ENCODE data around the gene POLA1.
A peak's percentile ranks its signal among the peaks of the same experiment; 100 is the strongest.

The POLA1 gene

GRCh38 chrX:25012793-25013631, 319.3 kb downstream of the POLA1 start:
- no peak for DNase-seq

GRCh38 chrX:25013632-25014365, 320.1 kb downstream of the POLA1 start:
- no peak for DNase-seq

- DNase-seq, result no peak
These were observed 320.7 kb downstream of the POLA1 start for GRCh38 chrX:25014366-25014838.

GRCh38 chrX:25015486-25016360, 322.0 kb downstream of the POLA1 start, which contains the start of gene ARX:
Gene ARX (minus strand): TSS chrX:25015965. CDS start chrX:25015737, 228 bp downstream.
- peak in 1 of 2 experiments; percentile 37 for DNase-seq

- no peak for DNase-seq
These were observed 322.6 kb downstream of the POLA1 start for GRCh38 chrX:25016361-25016671.

- no peak for DNase-seq
These were observed 323.4 kb downstream of the POLA1 start for GRCh38 chrX:25016938-25017598.

- no peak for DNase-seq
These were observed 324.0 kb downstream of the POLA1 start for GRCh38 chrX:25017667-25018247.

- DNase-seq, result no peak
These were observed 325.0 kb downstream of the POLA1 start for GRCh38 chrX:25018682-25019081.

GRCh38 chrX:25019707-25020390, 326.1 kb downstream of the POLA1 start:
- no peak for DNase-seq

- no peak for DNase-seq
These were observed 326.7 kb downstream of the POLA1 start for GRCh38 chrX:25020391-25020904.

- DNase-seq, result peak; percentile 52 to 59
These were observed 327.3 kb downstream of the POLA1 start for GRCh38 chrX:25020905-25021449.

- no peak for DNase-seq
These were observed 329.0 kb downstream of the POLA1 start for GRCh38 chrX:25022499-25023325.

- DNase-seq, result no peak
These were observed 330.2 kb downstream of the POLA1 start for GRCh38 chrX:25023908-25024307.

- DNase-seq, result no peak
These were observed 331.9 kb downstream of the POLA1 start for GRCh38 chrX:25025615-25026014.

- DNase-seq, result no peak
These were observed 332.9 kb downstream of the POLA1 start for GRCh38 chrX:25026576-25026975.

- no peak for DNase-seq
These were observed 335.0 kb downstream of the POLA1 start for GRCh38 chrX:25028726-25029125.

- DNase-seq, result no peak
These were observed 335.6 kb downstream of the POLA1 start for GRCh38 chrX:25029288-25029825.

GRCh38 chrX:25034889-25035288, 341.2 kb downstream of the POLA1 start:
- no peak for DNase-seq

GRCh38 chrX:25039036-25039435, 345.3 kb downstream of the POLA1 start:
- DNase-seq, result no peak

- DNase-seq, result no peak
These were observed 349.5 kb downstream of the POLA1 start for GRCh38 chrX:25043192-25043591.
